K562 (cell line): ENCODE data around the gene GNAT2. TPM values are rescaled to one million over a fixed set of nuclear protein-coding genes. Genes with fewer than 3 reads are reported as not detected.

Experiments
- ATF7 ChIP-seq: fragments of 450-650 bp; IDR thresholded peaks from 2 replicates; pipeline ENCODE4 v1.7.1; 2014; ENCODE audit warnings: mild to moderate bottlenecking, moderate library complexity
- BHLHE40 ChIP-seq: IDR thresholded peaks from 2 replicates; pipeline ENCODE4 v1.6.1; 2011; ENCODE audit warnings: low read length, improper control_type of control experiment
- CBFA2T3 ChIP-seq: fragments of 450-650 bp; IDR thresholded peaks from 2 replicates; pipeline ENCODE4 v1.6.1; 2017
- CBX8 ChIP-seq: fragments of 200-600 bp; sonication (generic); IDR thresholded peaks from 2 replicates; pipeline ENCODE4 v1.6.1; 2012; ENCODE audit warnings: borderline replicate concordance, mixed run types, low read depth, mild to moderate bottlenecking, moderate library complexity, mixed read lengths, low read length, control low read depth, inconsistent platforms; ENCODE audit not compliant: poor library complexity, severe bottlenecking; ENCODE audit errors: extremely low read depth
- CEBPG ChIP-seq, 3 experiments: fragments of 200-800 bp in 1 of 3; sonication (Bioruptor generic) in 1 of 3; sonication (generic) in 1 of 3; formaldehyde crosslinking in 1 of 3; IDR thresholded peaks in 2 of 3; conservative IDR thresholded peaks in 1 of 3; 2 replicates each; pipeline versions ENCODE4 v1.6.1 to v1.8.0; 2016 to 2022; ENCODE audit warnings: missing compliant biosample characterization in 2 of 3, missing genetic modification characterization in 2 of 3, mild to moderate bottlenecking in 1 of 3, missing genetic modification reagents in 1 of 3
- FOXK2 ChIP-seq, 2 experiments: fragments of 450-650 bp; IDR thresholded peaks in 1 of 2; conservative IDR thresholded peaks in 1 of 2; 2 replicates each; pipeline ENCODE4 v1.6.1; 2016; ENCODE audit warnings: low read depth in 2 of 2, mild to moderate bottlenecking in 1 of 2
- KAT7 ChIP-seq: sonication (generic); formaldehyde crosslinking; IDR thresholded peaks from 2 replicates; pipeline ENCODE4 v1.8.0; 2022; ENCODE audit warnings: missing genetic modification reagents, mild to moderate bottlenecking, borderline replicate concordance
- LEF1 ChIP-seq: fragments of 450-650 bp; IDR thresholded peaks from 2 replicates; pipeline ENCODE4 v1.6.1; 2016; ENCODE audit warnings: mild to moderate bottlenecking
- MAZ ChIP-seq, 2 experiments: fragments of 450-650 bp in 1 of 2; sonication (generic) in 1 of 2; formaldehyde crosslinking; IDR thresholded peaks in 1 of 2; conservative IDR thresholded peaks in 1 of 2; 2 replicates each; pipeline versions ENCODE4 v1.4.0 to v1.5.0; 2020; ENCODE audit warnings: mild to moderate bottlenecking in 1 of 2, missing genetic modification reagents in 1 of 2
- MITF ChIP-seq: IDR thresholded peaks from 2 replicates; pipeline ENCODE4 v1.6.1; 2014; ENCODE audit warnings: antibody characterized with exemption
- OTX1 ChIP-seq: fragments of 450-650 bp; formaldehyde crosslinking; IDR thresholded peaks from 2 replicates; pipeline ENCODE4 v1.4.0; 2022; ENCODE audit warnings: mild to moderate bottlenecking
- SNAPC5 ChIP-seq: fragments of 250-450 bp; sonication (Bioruptor Pico); IDR thresholded peaks from 2 replicates; pipeline ENCODE4 v1.8.0; 2021; ENCODE audit warnings: moderate library complexity, mild to moderate bottlenecking, inconsistent platforms
- TSC22D4 ChIP-seq: fragments of 450-650 bp; IDR thresholded peaks from 2 replicates; pipeline ENCODE4 v1.6.1; 2016; ENCODE audit warnings: missing genetic modification characterization, missing biosample characterization, control low read depth
- YY1 ChIP-seq, 3 experiments: IDR thresholded peaks; 2 replicates each; pipeline ENCODE4 v1.6.1; 2011; ENCODE audit warnings: low read length in 2 of 3, mild to moderate bottlenecking in 2 of 3, moderate library complexity in 2 of 3, borderline replicate concordance in 1 of 3, control low read depth in 1 of 3, low read depth in 1 of 3; ENCODE audit not compliant: insufficient read depth in 3 of 3, insufficient replicate concordance in 2 of 3, control insufficient read depth in 1 of 3, insufficient read length in 1 of 3; ENCODE audit errors: extremely low read depth in 1 of 3
- ZC3H8 ChIP-seq: fragments of 450-650 bp; IDR thresholded peaks from 2 replicates; pipeline ENCODE4 v1.6.1; 2017
- ZFPM2 ChIP-seq: fragments of 250-450 bp; sonication (Bioruptor Pico); IDR thresholded peaks from 2 replicates; pipeline ENCODE4 v1.5.1; 2022; ENCODE audit warnings: mild to moderate bottlenecking
- ZNF174 ChIP-seq: fragments of 250-450 bp; sonication (Bioruptor Pico); IDR thresholded peaks from 2 replicates; pipeline ENCODE4 v1.4.0; 2020; ENCODE audit warnings: mild to moderate bottlenecking
- ZNF3 ChIP-seq: fragments of 250-450 bp; sonication (Bioruptor Pico); IDR thresholded peaks from 2 replicates; pipeline ENCODE4 v1.5.0; 2021; ENCODE audit warnings: mild to moderate bottlenecking, moderate library complexity
- ZNF717 ChIP-seq: fragments of 250-450 bp; sonication (Bioruptor Pico); IDR thresholded peaks from 2 replicates; pipeline ENCODE4 v1.5.0; 2021
- ZNF79 ChIP-seq: fragments of 250-450 bp; sonication (Bioruptor Pico); IDR thresholded peaks from 2 replicates; pipeline ENCODE4 v1.4.0; 2020; ENCODE audit warnings: low read depth, mild to moderate bottlenecking, moderate library complexity
- polyA plus RNA-seq, 8 experiments: library from polyadenylated mRNA; depleted of rRNA in 4 of 8; stranded (reverse) in 5 of 8; unstranded in 3 of 8; fragments of >200 nt; fragmentation: Nextera tagmentation in 2 of 8; fragmentation: Illumina TruSeq in 1 of 8; extraction: Ambion mirVana in 2 of 8; extraction: Trizol in 1 of 8; gene quantifications; 2 replicates each; pipeline versions ENCODE4 v1.2.1 to v1.2.3, GENCODE V29; 2011 to 2014; ENCODE audit warnings: inconsistent platforms in 1 of 8, missing spikeins in 1 of 8
- total RNA-seq, 7 experiments: library from RNA; depleted of rRNA in 6 of 7; stranded (reverse); fragments of >200 nt in 6 of 7; fragmentation: Illumina TruSeq in 2 of 7; extraction: Trizol in 2 of 7; gene quantifications; 2 replicates each; pipeline versions ENCODE4 v1.2.1 to v1.2.3, GENCODE V29; 2011 to 2021; ENCODE audit warnings: low replicate concordance in 1 of 7
- TF ChIP-seq, protein P1 (sequence below): fragments of 450-650 bp; formaldehyde crosslinking; IDR thresholded peaks from 2 replicates; pipeline ENCODE4 v1.4.0; 2020; ENCODE audit warnings: mild to moderate bottlenecking, mixed read lengths
- TF ChIP-seq, protein P2 (sequence below), 2 experiments: IDR thresholded peaks; 2 replicates each; pipeline ENCODE4 v1.6.1; 2011; ENCODE audit warnings: borderline replicate concordance in 1 of 2, control low read depth in 1 of 2, low read depth in 1 of 2, low read length in 1 of 2, mild to moderate bottlenecking in 1 of 2, mixed read lengths in 1 of 2, moderate library complexity in 1 of 2; ENCODE audit not compliant: insufficient read depth in 1 of 2, insufficient read length in 1 of 2, poor library complexity in 1 of 2, severe bottlenecking in 1 of 2; ENCODE audit errors: extremely low read depth in 1 of 2

Gene GNAT2
- total and polyA plus RNA-seq, 9 of the 15 experiments (the other 6 are each of a cell fraction or from before 2014, with no cell fraction given): 0.06 to 0.52 (median 0.24) TPM; not detected in 1

GRCh38 chr1:109640285-109640865 is 21.0 kb upstream of the GNAT2 start (continued):
- no peak for TF ChIP-seq CEBPG (CRISPR knock-in tag; IDR thresholded peaks at IDR 0.05)
- no peak for TF ChIP-seq CEBPG (tag; conservative IDR thresholded peaks at IDR 0.05 in 1 of 2, IDR thresholded peaks at IDR 0.05 in 1 of 2)
- TF ChIP-seq ZC3H8: no peak
- TF ChIP-seq SNAPC5 (CRISPR knock-in tag): no peak
- TF ChIP-seq ATF7: peak; percentile 29; the same call in 1 of the 2 replicates
- TF ChIP-seq ZFPM2 (CRISPR knock-in tag): no peak
- peak; percentile 42; the same call in 1 of the 2 replicates for TF ChIP-seq OTX1 (CRISPR knock-in tag)
- no peak for TF ChIP-seq TSC22D4
- TF ChIP-seq MAZ (CRISPR knock-in tag; conservative IDR thresholded peaks at IDR 0.05 in 1 of 2, IDR thresholded peaks at IDR 0.05 in 1 of 2): peak in 1 of 2 experiments; percentile 58; a peak in 1 of 4 replicates
- peak in 1 of 3 experiments; percentile 46 for TF ChIP-seq YY1 (IDR thresholded peaks at IDR 0.05; ENCODE audit: borderline replicate concordance in 1 of 3, control insufficient read depth in 1 of 3, extremely low read depth in 1 of 3, insufficient read depth in 3 of 3, insufficient read length in 1 of 3, insufficient replicate concordance in 2 of 3, low read depth in 1 of 3, low read length in 2 of 3)
- TF ChIP-seq KAT7 (CRISPR knock-in tag): peak; percentile 53; the same call in 1 of the 2 replicates
- no peak for TF ChIP-seq ZNF3 (CRISPR knock-in tag)
- no peak for TF ChIP-seq CBX8
- peak; percentile 49; the same call in 1 of the 2 replicates for TF ChIP-seq MITF
- TF ChIP-seq ZNF174 (CRISPR knock-in tag): no peak
- TF ChIP-seq BHLHE40: peak; percentile 5; the same call in 1 of the 2 replicates
- TF ChIP-seq ZNF717 (CRISPR knock-in tag): no peak
- TF ChIP-seq CBFA2T3: peak; percentile 51; the same call in 1 of the 2 replicates
- TF ChIP-seq, protein P1, sequence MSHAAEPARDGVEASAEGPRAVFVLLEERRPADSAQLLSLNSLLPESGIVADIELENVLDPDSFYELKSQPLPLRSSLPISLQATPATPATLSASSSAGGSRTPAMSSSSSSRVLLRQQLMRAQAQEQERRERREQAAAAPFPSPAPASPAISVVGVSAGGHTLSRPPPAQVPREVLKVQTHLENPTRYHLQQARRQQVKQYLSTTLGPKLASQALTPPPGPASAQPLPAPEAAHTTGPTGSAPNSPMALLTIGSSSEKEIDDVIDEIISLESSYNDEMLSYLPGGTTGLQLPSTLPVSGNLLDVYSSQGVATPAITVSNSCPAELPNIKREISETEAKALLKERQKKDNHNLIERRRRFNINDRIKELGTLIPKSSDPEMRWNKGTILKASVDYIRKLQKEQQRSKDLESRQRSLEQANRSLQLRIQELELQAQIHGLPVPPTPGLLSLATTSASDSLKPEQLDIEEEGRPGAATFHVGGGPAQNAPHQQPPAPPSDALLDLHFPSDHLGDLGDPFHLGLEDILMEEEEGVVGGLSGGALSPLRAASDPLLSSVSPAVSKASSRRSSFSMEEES (CRISPR knock-in tag): peak; percentile 85
- no peak for TF ChIP-seq FOXK2 (conservative IDR thresholded peaks at IDR 0.05 in 1 of 2, IDR thresholded peaks at IDR 0.05 in 1 of 2; ENCODE audit: low read depth in 2 of 2)
- TF ChIP-seq, protein P2, sequence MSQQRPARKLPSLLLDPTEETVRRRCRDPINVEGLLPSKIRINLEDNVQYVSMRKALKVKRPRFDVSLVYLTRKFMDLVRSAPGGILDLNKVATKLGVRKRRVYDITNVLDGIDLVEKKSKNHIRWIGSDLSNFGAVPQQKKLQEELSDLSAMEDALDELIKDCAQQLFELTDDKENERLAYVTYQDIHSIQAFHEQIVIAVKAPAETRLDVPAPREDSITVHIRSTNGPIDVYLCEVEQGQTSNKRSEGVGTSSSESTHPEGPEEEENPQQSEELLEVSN (IDR thresholded peaks at IDR 0.05; ENCODE audit: borderline replicate concordance in 1 of 2, extremely low read depth in 1 of 2, insufficient read depth in 1 of 2, insufficient read length in 1 of 2, low read depth in 1 of 2, low read length in 1 of 2, poor library complexity in 1 of 2, severe bottlenecking in 1 of 2): no peak
- TF ChIP-seq ZNF79 (CRISPR knock-in tag): no peak
- no peak for TF ChIP-seq LEF1
